ENCODE data around the gene RETREG3.

DNA sequence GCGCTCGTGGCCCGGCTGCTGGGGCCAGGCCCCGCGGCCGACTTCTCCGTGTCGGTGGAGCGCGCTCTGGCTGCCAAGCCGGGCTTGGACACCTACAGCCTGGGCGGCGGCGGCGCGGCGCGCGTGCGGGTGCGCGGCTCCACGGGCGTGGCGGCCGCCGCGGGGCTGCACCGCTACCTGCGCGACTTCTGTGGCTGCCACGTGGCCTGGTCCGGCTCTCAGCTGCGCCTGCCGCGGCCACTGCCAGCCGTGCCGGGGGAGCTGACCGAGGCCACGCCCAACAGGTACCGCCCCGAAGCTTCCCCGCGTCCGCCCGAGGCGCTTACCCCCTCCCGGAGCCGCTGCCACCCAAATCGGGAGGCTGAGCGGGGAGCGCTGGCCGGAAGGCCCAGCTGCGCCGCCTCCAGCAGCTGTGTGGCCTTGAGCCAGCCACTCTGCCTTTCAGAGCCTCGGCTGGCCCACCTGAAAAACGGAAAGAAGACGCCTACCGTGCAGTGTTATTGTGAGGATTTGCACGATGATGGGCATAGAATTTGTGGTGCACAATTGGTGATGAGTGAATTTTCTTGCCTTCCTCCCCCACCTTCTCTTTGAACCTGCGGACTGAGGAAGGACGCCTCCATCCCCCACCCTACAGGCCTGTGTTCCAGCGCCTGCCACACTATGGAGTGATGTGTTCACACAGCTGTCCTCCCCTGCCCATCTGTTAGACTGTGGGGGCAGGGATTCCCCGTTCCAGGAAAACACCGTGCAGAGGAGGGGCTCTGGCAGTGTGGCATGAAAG is 72.6 kb downstream of the RETREG3 start:
- TF ChIP-seq GATA3 (IDR thresholded peaks at IDR 0.05; ENCODE audit: low read depth, low read length) (no peak), GATA2 (IDR thresholded peaks at IDR 0.05; ENCODE audit: low read depth, low read length) (no peak)

All from SH-SY5Y (cell line).